ENCODE results near the gene RAP1A. TPM values are rescaled to one million over a fixed set of nuclear protein-coding genes. Genes with fewer than 3 reads are reported as not detected.
"Not testable (repeated sequence)": the region's sequence is repeated elsewhere in the genome, so short reads cannot be mapped to it uniquely, and the experiment has no call there.

RAP1A gene
- polyA plus RNA-seq, 1 donor: 48.6 TPM

- DNase-seq (ENCODE audit: low read depth): no peak
Observed at GRCh38 chr1:111629190-111629954, 9.8 kb downstream of the RAP1A start.

GRCh38 chr1:111630567-111630966, 11.0 kb downstream of the RAP1A start:
- no peak for DNase-seq (ENCODE audit: low read depth)

DNA sequence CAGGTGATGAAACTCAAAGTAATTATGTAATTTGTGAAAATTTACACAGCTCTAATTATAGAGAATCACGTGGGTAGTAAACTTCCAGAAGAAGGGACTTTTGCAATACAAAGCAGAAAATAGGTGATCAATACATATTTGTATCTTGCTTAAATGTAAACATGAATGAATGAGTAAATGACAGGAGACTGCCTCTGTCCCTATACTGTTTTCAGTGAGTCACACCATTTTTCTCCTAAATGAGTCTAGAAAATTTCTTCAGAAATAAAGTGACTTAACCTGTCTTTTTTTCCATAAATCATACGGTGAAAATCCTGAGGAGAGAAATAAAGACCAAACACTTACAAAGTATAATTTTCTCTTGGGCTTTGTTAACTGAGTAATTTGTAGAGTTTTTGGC, 11.9 kb downstream of the RAP1A start:
- DNase-seq (ENCODE audit: low read depth): no peak

DNA sequence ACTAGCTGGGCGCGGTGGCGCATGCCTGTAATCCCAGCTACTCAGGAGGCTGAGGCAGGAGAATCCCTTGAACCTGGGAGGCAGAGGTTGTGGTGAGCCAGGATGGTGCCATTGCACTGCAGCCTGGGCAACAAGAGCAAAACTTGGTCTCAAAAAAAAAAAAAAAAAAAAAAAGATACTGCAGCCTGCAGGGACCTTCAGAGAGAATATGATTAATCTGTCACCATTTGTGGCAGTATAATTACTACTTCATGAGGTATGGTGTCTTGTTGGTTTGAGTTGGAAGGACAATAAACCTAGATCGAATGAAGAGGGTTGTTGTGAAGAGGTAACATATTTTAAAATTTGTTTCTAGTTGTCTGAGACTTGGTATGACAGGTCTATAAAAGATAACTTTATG, 13.2 kb downstream of the RAP1A start:
- DNase-seq (ENCODE audit: low read depth): not testable (repeated sequence)

- no peak for DNase-seq (ENCODE audit: low read depth)
Observed at GRCh38 chr1:111633736-111634247, 14.2 kb downstream of the RAP1A start.

GRCh38 chr1:111635324-111636009, 15.9 kb downstream of the RAP1A start:
- no peak for DNase-seq (ENCODE audit: low read depth)

DNA sequence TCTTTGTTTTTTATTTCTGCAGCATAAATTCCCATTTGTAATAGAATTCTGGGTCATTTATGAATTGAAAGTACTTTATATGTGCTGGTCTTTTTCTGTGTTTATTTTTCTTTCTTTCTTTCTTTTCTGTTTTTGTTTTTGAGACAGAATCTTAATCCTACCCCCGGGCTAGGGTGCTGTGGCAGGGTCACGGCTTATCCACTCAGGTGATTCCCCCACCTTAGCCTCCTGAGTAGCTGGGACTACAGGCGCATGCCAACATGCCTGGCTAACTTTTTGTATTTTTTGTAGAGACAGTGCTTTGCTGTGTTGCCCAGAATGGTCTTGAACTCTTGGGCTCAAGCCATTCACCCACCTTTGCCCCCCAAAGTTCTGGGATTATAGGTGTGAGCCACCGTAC, 18.7 kb downstream of the RAP1A start:
- DNase-seq (ENCODE audit: low read depth): no peak

DNA sequence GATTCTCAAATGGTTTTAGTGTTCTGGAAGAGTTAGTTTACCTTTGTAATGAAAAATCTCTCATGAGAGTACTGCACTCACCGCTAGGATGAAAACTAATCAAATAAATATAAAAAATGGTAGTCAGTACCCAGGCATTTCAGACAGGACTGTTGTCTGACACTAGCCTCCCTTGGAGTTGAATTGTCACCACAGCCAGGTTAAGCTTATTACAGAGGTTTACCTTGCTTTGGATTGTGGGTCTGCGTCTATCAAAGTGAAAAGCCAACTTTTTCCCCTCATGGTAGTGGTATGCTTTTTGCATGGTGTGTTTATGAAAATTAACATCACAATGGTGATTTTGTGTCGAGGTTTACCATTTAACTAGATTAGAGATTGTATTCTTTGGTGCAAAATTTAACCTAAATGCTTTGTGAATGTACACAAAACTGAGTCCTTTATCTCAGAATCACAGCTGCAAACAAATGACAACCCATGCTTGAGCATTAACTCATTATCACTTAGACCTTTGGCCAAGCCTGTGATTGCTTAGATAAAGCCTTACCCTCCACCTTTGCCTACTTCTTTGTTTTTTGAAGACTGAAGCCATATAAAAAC, 20.1 kb downstream of the RAP1A start:
- DNase-seq (ENCODE audit: low read depth): no peak

DNA sequence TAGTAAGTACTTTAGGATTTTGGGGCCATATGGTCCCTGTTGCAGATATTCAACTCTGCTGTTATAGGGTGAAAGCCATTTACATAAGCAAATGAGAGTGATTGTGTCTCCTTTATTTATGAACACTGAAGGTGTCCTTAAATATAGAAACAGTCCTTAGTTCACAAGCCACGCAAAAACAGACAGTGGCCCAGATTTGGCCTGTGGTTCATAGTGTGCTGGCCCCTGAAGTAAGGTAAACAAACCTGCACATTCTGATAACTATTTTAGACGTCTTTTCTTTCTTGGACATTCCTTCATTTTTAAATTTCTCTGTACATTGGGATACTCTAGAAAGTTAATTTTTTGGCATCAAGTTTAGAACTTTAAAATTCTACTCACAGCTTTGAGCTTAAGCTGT, 23.5 kb downstream of the RAP1A start:
- no peak for DNase-seq (ENCODE audit: low read depth)

- DNase-seq (ENCODE audit: low read depth): no peak
Observed at GRCh38 chr1:111643696-111644095, 24.1 kb downstream of the RAP1A start.

DNA sequence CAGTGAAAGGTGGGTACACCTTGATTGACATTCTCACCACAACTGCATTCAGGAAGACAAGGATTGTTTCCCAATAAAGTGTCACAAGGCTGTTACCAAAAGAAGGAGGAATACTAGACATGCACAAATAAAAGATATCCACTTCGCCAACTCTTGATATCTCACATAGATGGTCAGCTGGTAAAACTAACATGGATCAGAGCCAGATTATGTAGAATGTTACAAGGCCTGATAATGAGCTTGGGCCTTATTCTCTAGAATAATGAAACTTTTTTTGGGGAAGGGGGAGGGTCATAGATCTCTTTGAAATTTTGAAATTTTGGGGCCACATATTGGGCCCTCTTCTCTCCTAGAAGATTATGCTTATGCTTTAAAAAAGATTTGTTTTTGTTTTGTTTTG, 24.9 kb downstream of the RAP1A start:
- DNase-seq (ENCODE audit: low read depth): no peak

DNA sequence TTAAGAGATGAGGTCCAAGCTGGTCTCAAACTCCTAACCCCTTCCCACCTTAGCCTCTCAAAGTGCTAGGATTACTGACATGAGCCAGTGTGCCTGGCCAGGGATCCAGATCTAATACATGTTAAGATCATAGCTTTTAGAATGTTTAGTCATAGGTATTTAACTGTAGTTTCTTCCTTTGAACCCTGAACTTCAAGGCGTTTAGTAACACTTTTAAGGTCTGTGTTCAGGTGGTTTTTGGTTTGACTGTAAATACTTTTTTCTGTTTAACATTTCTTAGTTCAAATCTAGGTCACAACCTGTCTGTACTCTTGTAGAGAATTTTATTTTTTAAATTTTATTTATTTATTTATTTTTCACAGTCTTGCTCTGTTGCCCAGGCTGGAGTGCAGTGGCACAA, 28.1 kb downstream of the RAP1A start:
- no peak for DNase-seq (ENCODE audit: low read depth)

DNA sequence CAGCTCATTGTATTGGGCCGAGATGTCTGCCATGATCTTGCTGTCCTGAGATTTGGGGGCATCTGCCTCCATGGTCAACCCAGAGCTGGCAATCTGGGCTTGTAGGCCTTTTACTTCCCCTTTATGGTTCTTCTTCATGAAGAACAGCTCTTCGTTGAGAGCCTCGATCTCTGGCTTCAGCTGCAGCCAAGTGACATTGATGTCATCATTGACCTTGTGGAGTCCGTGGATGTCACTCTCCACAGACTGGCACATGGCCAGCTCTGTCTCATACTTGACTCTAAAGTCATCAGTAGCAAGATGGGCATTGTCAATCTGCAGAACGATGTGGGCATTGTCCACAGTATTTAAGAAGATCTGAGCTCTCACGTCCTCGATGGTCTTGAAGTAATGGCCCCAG, 29.2 kb downstream of the RAP1A start:
- no peak for DNase-seq (ENCODE audit: low read depth)

- DNase-seq (ENCODE audit: low read depth): no peak
Observed at GRCh38 chr1:111649227-111649626, 29.6 kb downstream of the RAP1A start.

DNA sequence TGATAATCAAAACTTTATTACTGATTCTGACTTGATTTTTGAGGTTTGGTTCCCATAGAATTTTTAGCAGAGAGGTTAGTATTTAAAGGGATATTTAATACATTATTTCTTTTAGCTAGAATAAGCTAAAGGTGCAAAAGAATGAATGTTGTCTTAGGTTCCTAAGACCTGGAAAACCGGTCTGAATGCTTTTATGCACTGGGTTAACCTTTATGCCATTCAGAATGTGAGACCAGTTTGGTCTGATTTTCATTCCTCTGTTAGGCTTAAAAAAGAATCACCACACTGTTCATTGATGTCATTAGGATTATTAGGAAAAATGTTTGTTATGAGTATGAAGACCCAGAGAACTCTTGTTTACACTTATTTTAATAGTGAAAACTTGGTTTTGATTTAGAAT, 30.1 kb downstream of the RAP1A start:
- no peak for DNase-seq (ENCODE audit: low read depth)

GRCh38 chr1:111653709-111654108, 34.1 kb downstream of the RAP1A start:
- DNase-seq (ENCODE audit: low read depth): no peak

DNA sequence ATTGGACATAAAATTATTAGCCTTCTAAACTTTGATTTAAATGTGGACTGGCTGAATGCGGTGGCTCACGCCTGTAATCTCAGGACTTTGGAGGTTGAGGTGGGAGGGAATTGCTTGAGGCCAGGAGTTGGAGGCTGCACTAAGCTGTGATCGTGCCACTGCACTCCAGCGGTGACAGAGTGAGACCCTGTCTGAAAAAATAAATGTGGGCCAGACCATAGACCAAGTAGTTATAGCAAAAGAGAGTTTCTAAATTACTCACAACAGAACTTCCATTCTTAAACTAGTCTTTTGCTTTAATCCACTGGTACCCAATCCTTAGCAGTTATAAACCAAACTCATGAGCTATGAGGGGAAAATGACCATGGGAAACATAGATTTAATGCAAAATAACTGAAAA, 35.2 kb downstream of the RAP1A start:
- DNase-seq (ENCODE audit: low read depth): no peak

GRCh38 chr1:111656086-111657017, 36.8 kb downstream of the RAP1A start:
- DNase-seq (ENCODE audit: low read depth): peak; percentile 43

GRCh38 chr1:111658622-111659021, 39.0 kb downstream of the RAP1A start:
- no peak for DNase-seq (ENCODE audit: low read depth)

GRCh38 chr1:111660204-111661150, 40.9 kb downstream of the RAP1A start:
- no peak for DNase-seq (ENCODE audit: low read depth)

DNA sequence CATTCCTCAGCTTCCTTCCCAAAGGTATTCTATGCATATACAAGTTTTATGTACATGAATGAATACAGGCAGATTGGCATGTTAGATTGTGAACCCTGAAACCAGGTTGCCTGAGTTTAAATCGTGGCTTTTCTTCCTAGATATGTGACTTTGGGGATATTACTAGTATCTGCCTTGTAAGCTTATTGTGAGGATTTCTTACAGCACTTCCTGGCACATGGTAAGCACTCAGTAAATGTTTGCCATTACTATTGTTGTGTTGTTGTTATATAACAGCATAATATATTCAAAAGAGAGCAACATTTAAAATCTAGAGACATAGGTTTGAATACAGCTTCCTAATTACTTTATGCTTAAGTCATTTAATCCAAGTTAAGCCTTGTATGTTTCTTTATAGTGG, 45.1 kb downstream of the RAP1A start:
- no peak for DNase-seq (ENCODE audit: low read depth)
